Stimulated activated CD4-positive, alpha-beta T cell treated with anti-CD3 and anti-CD28 coated beads, Interleukin-12 subunit alpha, Interleukin-12 subunit beta, amount 100 ng/mL, for 24 hours (primary cell): ENCODE data around the gene PHF2.

Experiments used
- DNase-seq, 2 experiments: peaks; one replicate each; pipeline ENCODE4 v3.0.0-alpha.2; 2020; ENCODE audit warnings: low read depth in 2 of 2

The PHF2 gene

DNA sequence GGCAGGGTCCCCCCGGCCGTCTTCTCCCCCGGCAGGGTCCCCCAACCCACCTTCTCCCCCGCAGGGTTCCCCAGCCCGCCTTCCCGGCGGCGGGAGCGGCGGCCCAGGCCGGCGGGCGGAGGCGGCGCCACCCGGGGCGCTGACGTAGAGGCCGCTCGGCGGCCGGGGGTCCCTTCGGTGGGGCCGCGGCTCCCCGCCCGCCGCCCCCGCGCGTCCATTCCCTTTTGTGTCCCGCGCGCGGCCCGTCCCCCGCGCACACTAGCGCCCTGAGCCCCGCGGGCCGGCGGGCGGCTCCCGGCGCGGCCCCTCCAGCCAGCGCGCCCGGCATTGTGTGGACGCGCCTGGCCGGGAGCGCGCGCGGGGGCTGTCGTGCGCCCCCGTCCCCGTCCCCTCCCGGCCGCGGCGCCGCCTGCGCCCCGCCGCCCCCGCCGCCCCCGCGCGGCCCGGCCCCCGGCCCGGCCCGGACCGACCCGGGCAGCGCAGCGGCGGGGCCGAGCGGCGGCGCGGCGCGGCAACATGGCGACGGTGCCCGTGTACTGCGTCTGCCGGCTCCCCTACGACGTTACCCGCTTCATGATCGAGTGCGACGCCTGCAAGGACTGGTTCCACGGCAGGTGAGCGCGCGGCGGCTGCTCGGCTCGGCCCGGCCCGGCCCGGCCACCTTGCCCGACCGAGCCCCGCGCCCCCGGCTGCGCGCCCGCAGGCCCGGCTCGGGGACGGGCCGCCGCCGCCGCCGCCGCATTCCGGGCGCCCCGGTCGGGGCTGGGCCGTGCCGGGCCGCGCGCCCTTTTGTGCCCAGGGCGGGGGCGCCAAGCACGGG is at the start of gene PHF2:
Gene PHF2, plus strand, starts transcription at position 327 of the 820 bp plus-strand sequence. Its CDS starts 190 bp downstream, at position 517.
- DNase-seq, result no peak

DNA sequence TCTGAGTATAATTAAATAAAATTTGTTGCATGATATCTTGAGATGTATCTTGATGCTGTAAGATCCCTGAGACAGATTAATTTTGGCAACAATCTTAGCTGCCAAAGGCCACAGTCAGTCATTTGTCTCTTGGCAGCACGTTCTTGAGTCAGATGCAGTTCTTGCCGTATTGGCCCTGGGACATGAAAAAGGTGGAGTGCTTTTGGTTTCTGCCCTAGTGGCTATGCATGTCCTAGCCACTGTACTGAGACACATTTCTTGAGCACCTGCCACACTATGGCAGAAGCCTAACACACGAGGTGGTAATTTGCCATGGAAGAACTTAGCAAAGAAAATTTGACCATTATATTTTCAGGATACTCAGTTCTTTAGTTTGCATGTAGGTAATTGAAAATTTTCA is 45.0 kb upstream of the PHF2 start:
- no peak for DNase-seq

GRCh38 chr9:93532141-93532540 is 44.2 kb upstream of the PHF2 start:
- DNase-seq, result no peak

DNA sequence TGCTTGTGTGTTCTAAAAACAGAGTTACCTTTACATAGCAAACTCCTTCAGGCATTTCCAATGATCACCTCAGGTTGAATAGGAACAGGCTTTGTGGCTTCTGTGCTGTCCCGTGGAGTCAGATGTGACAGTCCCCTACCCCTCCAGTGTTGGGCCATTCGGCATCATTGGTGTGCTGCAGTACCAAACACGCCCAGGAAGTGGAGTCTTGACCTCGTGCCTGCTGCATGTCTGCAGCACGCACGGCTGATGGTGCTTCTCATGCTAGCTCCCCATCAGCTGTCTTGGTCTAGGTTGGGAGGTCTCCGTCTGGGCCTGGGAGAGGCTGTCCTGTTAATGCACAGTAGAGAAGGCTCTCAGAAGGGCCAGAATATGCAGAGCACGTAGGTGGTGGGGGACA is 42.5 kb upstream of the PHF2 start:
- DNase-seq, result no peak

DNA sequence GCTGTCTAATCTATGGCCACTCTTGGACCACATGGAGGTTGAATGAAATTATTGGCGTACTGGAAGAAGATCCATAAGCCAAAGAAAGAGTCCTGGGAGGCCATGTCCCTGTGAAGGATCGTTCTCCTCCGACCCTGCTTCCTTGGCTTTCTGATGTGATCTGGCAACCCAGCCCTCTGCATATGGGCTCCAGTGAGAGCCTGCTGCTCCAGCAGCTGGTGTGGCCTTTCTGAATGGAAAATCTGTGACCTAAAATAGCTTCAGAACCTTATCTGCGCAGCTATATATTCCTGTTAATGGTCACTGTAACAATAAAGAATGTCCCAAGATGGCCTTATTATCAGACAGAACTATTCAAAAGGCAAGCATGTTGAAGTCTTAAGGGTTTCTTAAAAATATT is 40.2 kb upstream of the PHF2 start:
- no peak for DNase-seq

GRCh38 chr9:93536874-93537273 is 39.5 kb upstream of the PHF2 start:
- no peak for DNase-seq

GRCh38 chr9:93540305-93540704 is 36.1 kb upstream of the PHF2 start:
- DNase-seq, result no peak

DNA sequence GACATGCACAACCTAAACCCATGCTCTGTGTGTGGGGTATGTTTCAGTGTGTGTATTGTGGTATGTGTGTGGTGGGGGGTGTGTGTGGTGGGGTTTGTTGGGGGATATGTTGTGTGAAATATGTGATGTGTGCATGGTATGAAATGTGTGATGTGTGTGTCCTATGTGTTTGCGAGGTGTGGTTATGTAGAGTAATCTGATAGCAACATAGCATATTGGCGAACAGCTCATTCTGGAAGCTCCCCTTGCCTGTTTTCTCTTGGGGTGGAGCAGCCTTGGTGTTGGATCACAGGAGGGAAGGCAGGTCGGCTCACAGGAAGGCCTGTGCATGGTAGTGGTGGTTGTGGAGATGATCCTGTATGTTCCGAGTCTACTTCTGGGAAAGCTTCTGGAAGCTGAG is 35.4 kb upstream of the PHF2 start:
- DNase-seq, result no peak

DNA sequence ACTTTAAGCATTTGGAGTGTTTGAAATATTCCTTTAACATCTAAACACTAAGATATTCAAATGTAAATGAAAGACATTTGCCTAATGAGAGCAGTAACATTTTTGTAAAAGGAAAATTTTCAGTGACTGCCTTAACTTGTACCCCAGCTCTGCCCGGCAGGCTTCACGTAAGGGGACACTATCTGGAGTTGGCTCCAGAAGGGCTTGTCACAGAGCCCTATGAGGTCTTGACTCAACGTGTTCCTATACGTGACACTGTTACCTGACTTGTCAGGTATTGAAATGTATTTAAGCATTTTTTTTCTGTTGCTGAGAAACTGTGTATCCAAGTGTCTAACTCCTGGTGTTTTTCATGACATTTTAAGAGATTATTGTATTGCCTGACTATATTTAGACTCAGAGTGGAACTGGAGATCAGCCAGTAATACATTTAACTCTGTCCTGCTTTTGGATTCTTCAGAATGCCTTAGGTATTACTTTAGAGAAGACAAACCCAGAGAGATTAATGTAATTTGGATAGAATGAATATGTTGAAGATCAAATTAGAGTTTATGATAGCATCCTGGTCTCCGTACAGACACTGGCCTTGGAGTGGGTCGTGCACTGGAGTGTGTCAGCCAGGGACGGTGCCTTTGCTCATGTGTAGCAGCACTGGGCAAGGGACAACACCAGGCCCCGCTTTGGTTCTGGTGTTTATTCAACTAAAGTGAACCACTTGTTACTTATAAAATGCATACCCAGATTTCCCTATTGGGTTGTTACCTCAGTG is 34.6 kb upstream of the PHF2 start:
- no peak for DNase-seq

DNA sequence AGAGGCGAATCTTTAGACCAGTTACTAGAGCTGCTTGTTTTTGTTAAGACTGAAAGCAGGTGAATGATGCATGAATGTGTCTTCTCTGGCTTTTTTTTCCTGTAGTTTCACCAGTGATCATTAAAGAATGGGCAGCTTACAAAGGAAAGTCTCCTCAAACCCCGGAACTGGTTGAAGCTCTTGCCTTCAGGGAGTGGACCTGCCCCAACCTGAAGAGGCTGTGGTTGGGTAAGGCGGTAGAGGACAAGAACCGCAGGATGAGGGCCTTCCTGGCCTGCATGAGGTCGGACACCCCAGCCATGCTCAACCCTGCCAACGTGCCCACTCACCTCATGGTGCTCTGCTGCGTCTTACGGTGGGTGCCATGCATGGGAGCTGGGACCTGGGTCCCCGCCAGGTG is 33.3 kb upstream of the PHF2 start:
- no peak for DNase-seq

- no peak for DNase-seq
These were observed 30.0 kb upstream of the PHF2 start for GRCh38 chr9:93546356-93546755.

DNA sequence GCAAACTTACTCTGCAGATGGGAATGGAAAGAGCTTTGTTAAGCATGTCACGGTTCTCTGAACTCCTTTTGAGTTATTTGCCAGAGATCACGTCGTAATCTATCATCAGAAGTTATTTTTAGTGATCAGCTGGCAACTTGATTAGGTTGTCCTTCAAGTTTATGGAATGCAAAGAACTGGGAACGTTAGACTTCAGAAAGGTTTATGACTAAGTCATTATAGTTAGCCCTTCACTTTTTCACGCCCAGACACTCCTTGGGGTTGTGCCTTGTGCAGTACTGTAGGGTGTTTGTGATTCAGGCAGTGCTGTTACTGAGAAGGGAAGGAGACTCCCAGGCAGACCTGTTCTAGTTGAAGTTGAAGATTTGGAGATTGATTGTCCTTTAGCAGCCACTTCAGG is 26.8 kb upstream of the PHF2 start:
- DNase-seq, result no peak

GRCh38 chr9:93552923-93553322 is 23.5 kb upstream of the PHF2 start:
- DNase-seq, result no peak

DNA sequence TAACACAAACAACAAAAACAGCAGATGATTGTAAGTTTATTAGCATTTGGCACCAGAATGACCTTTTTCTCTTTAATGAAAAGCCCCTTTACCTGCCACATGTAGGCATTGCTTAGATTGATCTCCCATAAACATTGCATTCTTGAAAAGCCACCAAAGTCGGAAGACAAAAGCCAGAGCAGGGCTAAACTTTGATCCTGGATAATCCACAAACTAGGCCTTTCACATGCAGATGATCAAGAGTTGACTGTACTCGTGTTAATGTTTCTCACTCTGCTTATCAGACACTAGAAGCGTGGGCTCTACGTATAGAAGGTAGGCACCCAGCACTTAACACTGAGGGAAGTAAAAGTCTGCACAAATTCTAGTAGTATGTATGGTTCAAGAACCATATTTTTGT is 21.0 kb upstream of the PHF2 start:
- DNase-seq, result no peak

- DNase-seq, result no peak
These were observed 18.8 kb upstream of the PHF2 start for GRCh38 chr9:93557366-93558137.

GRCh38 chr9:93558503-93558902 is 17.9 kb upstream of the PHF2 start:
- DNase-seq, result no peak

DNA sequence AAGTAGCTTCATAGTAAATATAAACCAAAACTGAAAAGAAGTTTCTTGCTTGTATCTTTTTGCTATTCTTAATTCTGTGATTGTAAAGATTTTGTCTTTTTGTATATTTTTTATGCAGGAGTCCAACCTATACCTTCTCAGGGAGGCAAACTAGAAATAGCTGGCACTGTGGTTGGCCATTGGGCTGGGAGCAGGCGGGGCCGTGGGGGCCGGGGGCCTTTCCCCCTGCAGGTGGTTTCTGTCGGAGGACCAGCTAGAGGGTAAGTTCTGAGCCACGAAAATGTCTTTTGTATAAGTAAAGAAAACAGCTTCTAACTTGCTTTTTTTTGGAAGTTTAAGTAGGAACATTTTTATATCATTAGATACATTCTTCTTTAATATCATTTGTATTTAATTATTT is 15.4 kb upstream of the PHF2 start:
- DNase-seq, result no peak

DNA sequence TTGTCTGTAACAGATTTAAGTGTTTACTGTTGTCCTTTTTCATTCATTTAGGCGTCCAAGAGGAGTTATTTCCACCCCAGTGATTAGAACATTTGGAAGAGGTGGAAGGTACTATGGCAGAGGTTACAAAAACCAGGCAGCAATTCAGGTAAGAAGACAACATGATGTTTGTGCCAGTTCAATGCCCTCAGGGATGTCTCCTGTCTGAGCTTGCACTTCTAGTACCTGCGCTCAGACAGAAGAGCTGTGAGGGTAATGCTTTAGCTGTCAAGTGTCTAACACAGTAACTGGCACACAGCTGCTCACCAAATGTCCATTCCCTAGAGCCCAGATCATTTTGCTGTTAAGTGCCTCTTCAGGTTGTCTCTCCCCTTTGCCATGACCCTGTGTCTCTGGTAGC is 14.2 kb upstream of the PHF2 start:
- DNase-seq, result no peak

DNA sequence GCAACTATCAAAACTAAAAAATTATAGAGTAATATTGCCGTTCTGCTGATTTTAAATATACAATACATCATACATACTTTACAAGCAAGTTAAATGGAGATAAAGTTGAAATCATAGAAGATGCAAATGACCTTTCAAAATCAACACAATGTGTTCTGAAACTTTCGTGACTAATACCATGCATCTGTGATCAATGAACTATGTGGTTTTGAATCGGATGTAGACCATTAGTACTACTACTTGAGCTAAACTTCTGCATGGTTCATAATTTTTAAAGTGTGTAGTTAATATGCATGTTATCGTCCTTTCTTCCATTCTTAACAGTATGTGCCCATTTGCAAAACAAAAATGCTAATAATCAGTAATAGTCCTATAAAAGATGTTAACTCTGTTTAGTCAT is 11.3 kb upstream of the PHF2 start:
- DNase-seq, result no peak

- peak; percentile 97 to 99 for DNase-seq
These were observed 9.7 kb upstream of the PHF2 start for GRCh38 chr9:93566408-93567270.

DNA sequence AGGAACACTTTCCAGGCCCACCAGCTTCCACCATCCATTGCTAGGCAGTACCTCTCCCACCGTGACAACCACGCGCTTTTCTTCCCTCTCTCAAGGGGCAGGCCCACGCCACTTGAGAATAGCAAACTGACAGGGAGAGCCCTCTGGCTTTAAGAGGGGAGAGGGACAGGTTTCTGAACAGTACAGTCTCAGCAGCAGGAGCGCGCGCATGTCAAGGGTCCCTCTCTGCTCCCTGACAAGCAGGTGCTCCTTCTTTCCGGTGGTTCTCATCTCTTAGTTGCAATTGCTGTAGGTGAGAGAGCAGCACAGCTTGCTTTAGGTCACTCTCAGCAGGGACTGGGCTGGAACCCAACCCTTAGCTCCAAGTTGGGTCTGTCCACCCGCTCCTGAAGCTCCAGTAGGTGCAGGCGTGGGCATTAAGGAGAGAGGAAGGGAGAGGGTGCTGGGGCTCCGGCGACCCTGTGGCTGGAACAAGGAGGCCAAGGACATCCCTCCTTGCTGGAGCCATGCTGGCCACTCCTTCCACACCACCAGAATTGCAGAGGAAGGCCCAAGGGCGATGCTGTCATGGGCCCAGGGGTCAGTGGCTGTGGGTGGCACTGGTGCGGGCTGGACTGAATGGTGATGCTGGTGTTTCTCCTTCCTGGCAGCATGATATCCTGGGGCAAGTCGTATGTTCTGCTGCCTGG is 9.0 kb upstream of the PHF2 start:
- DNase-seq, result no peak
